ENCODE data around the gene IGFBPL1.

DNA sequence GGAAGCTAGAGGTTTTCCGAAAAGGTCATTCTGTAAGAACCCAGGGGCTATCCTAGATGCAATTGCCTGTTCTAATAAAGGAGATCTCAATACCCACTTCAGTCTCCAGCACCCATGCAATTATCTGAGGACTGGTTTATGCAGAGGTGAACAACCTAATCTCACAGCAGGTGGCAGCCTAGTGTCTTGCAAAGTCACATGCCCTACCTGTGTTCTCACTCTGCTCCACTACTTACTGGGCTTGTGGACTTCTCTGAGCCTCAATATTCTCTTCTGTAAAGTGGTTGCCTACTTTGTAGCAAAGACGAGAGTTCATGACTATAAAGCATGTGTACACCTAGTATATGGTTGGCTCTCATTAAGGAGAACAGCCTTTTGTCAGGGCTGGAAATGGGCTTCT lies 52.8 kb downstream of the IGFBPL1 start:
- TF ChIP-seq, protein P1, sequence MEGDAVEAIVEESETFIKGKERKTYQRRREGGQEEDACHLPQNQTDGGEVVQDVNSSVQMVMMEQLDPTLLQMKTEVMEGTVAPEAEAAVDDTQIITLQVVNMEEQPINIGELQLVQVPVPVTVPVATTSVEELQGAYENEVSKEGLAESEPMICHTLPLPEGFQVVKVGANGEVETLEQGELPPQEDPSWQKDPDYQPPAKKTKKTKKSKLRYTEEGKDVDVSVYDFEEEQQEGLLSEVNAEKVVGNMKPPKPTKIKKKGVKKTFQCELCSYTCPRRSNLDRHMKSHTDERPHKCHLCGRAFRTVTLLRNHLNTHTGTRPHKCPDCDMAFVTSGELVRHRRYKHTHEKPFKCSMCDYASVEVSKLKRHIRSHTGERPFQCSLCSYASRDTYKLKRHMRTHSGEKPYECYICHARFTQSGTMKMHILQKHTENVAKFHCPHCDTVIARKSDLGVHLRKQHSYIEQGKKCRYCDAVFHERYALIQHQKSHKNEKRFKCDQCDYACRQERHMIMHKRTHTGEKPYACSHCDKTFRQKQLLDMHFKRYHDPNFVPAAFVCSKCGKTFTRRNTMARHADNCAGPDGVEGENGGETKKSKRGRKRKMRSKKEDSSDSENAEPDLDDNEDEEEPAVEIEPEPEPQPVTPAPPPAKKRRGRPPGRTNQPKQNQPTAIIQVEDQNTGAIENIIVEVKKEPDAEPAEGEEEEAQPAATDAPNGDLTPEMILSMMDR (IDR thresholded peaks at IDR 0.05 in 8 of 11, conservative IDR thresholded peaks at IDR 0.05 in 3 of 11), result peak in 1 of 11 experiments; percentile 8
- TF ChIP-seq POLR2A (IDR thresholded peaks at IDR 0.05) (no peak), POLR2AphosphoS5 (IDR thresholded peaks at IDR 0.05) (no peak)

Measured in spleen (tissue), 7 donors.